Gastroesophageal sphincter (tissue), 4 donors: ENCODE data around the gene PLAC9. TPM values are rescaled to one million over a fixed set of nuclear protein-coding genes. Genes with fewer than 3 reads are reported as not detected.

ENCODE experiments used
- ATAC-seq: fragments of 150-250 bp; one replicate; pipeline ENCODE4 v1.9.1; 2016; ENCODE audit warnings: mild to moderate bottlenecking, moderate library complexity
- H3K27ac ChIP-seq, 4 donors: fragments of 200-600 bp; sonication (generic) in 3 of 4; 1 replicate in 3 of 4; 2 replicates in 1 of 4; pipeline ENCODE4 v1.5.1; 2016 to 2019
- H3K27me3 ChIP-seq: fragments of 200-600 bp; sonication (generic); one replicate; pipeline ENCODE4 v1.5.1; 2019
- H3K36me3 ChIP-seq, 2 donors: fragments of 200-600 bp; sonication (generic); one replicate each; pipeline ENCODE4 v1.5.1; 2019; ENCODE audit warnings: control low read depth in 1 of 2
- H3K4me1 ChIP-seq, 3 donors: fragments of 200-600 bp; sonication (generic); 1 replicate in 2 of 3; 2 replicates in 1 of 3; pipeline ENCODE4 v1.5.1; 2016 to 2019; ENCODE audit warnings: control low read depth in 2 of 3
- H3K4me3 ChIP-seq, 2 donors: fragments of 200-600 bp; sonication (generic); one replicate each; pipeline ENCODE4 v1.5.1; 2019; ENCODE audit warnings: mild to moderate bottlenecking in 1 of 2, moderate library complexity in 1 of 2
- H3K9me3 ChIP-seq, 3 donors: fragments of 200-600 bp; sonication (generic); one replicate each; pipeline ENCODE4 v1.5.1; 2017 to 2019; ENCODE audit warnings: control low read depth in 2 of 3
- CTCF ChIP-seq, 4 experiments: fragments of 200-600 bp in 2 of 4; fragments of 450-650 bp in 2 of 4; sonication (generic) in 1 of 4; IDR thresholded peaks; one replicate each; pipeline ENCODE4 v1.5.1; 2017 to 2019; ENCODE audit warnings: antibody characterized with exemption in 4 of 4, mild to moderate bottlenecking in 2 of 4, moderate library complexity in 2 of 4
- EP300 ChIP-seq: sonication (generic); formaldehyde crosslinking; IDR thresholded peaks from one replicate; pipeline ENCODE4 v1.6.1; 2017; ENCODE audit warnings: antibody characterized with exemption, mild to moderate bottlenecking
- POLR2A ChIP-seq, 2 donors: fragments of 450-650 bp; IDR thresholded peaks; one replicate each; pipeline ENCODE4 v1.6.1; 2017; ENCODE audit warnings: antibody characterized with exemption in 2 of 2, mild to moderate bottlenecking in 2 of 2, moderate library complexity in 1 of 2
- POLR2AphosphoS5 ChIP-seq: sonication (generic); formaldehyde crosslinking; IDR thresholded peaks from one replicate; pipeline ENCODE4 v1.6.1; 2017; ENCODE audit warnings: antibody characterized with exemption
- WGBS, 2 donors: methylation state at CpG; one replicate each; pipeline ENCODE4 v1.1.5; 2018; ENCODE audit warnings: low coverage in 1 of 2; 5-methylcytosine and 5-hydroxymethylcytosine counted together
- total RNA-seq, 4 donors: library from RNA; depleted of rRNA; stranded (reverse); fragments of >200 nt; gene quantifications; one replicate each; pipeline ENCODE4 v1.1.0, GENCODE V29; 2016

Gene PLAC9
- total RNA-seq, 4 donors from 2014 or later = 21.0 to 34.9 (median 28.9) TPM

- Histone ChIP-seq H3K9me3 (no peaks in the 10 kb centered on the region), H3K27ac (peak overlapping the region in 3 of 4 donors; percentile 78 to 82 (median 82)), H3K4me3 (peak overlapping the region in 1 of 2 donors; percentile 17), H3K4me1 (peaks cover 0 to 55% (median 9%) of the 10 kb centered on the region in 3 donors), H3K36me3 (no peaks in the 10 kb centered on the region), H3K27me3 (peaks cover 76% of the 10 kb centered on the region)
- TF ChIP-seq POLR2A (IDR thresholded peaks at IDR 0.05) (no peak), CTCF (IDR thresholded peaks at IDR 0.05) (no peak), POLR2AphosphoS5 (peak; percentile 19)
- ATAC-seq = peak; percentile 82
- WGBS, 2 donors = 8 to 40% methylated on average over 1 to 2 of the region's 8 CpGs
Measured at GRCh38 chr10:80136134-80136571, 3.6 kb downstream of the PLAC9 start.

- Histone ChIP-seq H3K27me3 (peaks cover 66% of the 10 kb centered on the region), H3K9me3 (no peaks in the 10 kb centered on the region), H3K27ac (peak overlapping the region; percentile 60 to 84 (median 82)), H3K4me1 (peaks cover 0 to 55% (median 8%) of the 10 kb centered on the region in 3 donors), H3K4me3 (no peak overlapping the region), H3K36me3 (no peaks in the 10 kb centered on the region)
- 57% methylated on average over 5 of the region's 14 CpGs; no CpG with 5 or more reads in 1 of the 2 donors for WGBS, 2 donors
- TF ChIP-seq CTCF (IDR thresholded peaks at IDR 0.05) (no peak), POLR2A (IDR thresholded peaks at IDR 0.05) (peak in 1 of 2 donors; percentile 12)
- peak; percentile 64 for ATAC-seq
Measured at GRCh38 chr10:80137031-80137862, 4.7 kb downstream of the PLAC9 start.

GRCh38 chr10:80137920-80138319 lies 5.4 kb downstream of the PLAC9 start:
- 38 to 53% methylated on average over 4 of the region's 4 CpGs for WGBS, 2 donors
- Histone ChIP-seq H3K27me3 (peaks cover 60% of the 10 kb centered on the region), H3K36me3 (no peaks in the 10 kb centered on the region), H3K9me3 (no peaks in the 10 kb centered on the region), H3K27ac (peak overlapping the region in 3 of 4 donors; percentile 82 to 84 (median 82)), H3K4me3 (no peak overlapping the region), H3K4me1 (peaks cover 0 to 49% (median 6%) of the 10 kb centered on the region in 3 donors)
- TF ChIP-seq EP300 (no peak), POLR2AphosphoS5 (no peak), CTCF (IDR thresholded peaks at IDR 0.05) (no peak), POLR2A (IDR thresholded peaks at IDR 0.05) (no peak)
- no peak for ATAC-seq

- 44 to 86% methylated on average over 2 of the region's 2 CpGs for WGBS, 2 donors
- Histone ChIP-seq H3K4me3 (no peak overlapping the region), H3K36me3 (no peaks in the 10 kb centered on the region), H3K27ac (no peak overlapping the region), H3K9me3 (no peaks in the 10 kb centered on the region), H3K4me1 (peaks cover 5 to 53% (median 14%) of the 10 kb centered on the region in 3 donors), H3K27me3 (peaks cover 48% of the 10 kb centered on the region)
- ATAC-seq = no peak
- TF ChIP-seq POLR2AphosphoS5 (no peak), EP300 (no peak), CTCF (IDR thresholded peaks at IDR 0.05) (no peak)
Measured at GRCh38 chr10:80139265-80139664, 6.7 kb downstream of the PLAC9 start.

GRCh38 chr10:80140251-80140650 lies 7.7 kb downstream of the PLAC9 start:
- ATAC-seq = no peak
- Histone ChIP-seq H3K36me3 (no peaks in the 10 kb centered on the region), H3K27me3 (peaks cover 40% of the 10 kb centered on the region), H3K4me3 (no peak overlapping the region), H3K9me3 (no peaks in the 10 kb centered on the region), H3K27ac (no peak overlapping the region), H3K4me1 (peaks cover 5 to 62% (median 22%) of the 10 kb centered on the region in 3 donors)
- WGBS, 2 donors = 85 to 88% methylated on average over 5 to 6 of the region's 7 CpGs
- TF ChIP-seq POLR2AphosphoS5 = no peak
- TF ChIP-seq POLR2A (IDR thresholded peaks at IDR 0.05) = no peak
- no peak for TF ChIP-seq EP300
- TF ChIP-seq CTCF (IDR thresholded peaks at IDR 0.05) = no peak
